ENCODE results near the gene KLHL3.

The KLHL3 gene

DNA sequence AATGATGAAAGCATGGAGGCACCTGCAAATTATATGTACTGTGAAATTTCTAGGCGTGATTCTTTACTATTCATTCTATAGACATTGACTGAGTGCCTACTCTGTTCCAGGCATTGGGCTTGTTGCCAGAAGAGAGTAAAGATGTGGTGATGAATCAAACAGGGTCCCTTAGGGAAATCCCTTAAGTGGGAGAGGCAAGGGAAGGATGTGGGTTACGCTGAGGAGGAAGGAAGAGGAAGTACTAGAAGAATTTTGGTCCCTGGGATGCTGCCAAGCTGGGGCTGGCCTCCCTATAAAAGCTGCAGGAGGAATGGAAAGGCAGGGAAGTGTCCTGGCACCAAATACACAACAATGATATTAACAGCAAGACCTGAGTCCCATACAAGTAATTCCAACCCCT lies 160.0 kb downstream of the KLHL3 start:
- no peak for DNase-seq (ENCODE audit: low spot score)

DNA sequence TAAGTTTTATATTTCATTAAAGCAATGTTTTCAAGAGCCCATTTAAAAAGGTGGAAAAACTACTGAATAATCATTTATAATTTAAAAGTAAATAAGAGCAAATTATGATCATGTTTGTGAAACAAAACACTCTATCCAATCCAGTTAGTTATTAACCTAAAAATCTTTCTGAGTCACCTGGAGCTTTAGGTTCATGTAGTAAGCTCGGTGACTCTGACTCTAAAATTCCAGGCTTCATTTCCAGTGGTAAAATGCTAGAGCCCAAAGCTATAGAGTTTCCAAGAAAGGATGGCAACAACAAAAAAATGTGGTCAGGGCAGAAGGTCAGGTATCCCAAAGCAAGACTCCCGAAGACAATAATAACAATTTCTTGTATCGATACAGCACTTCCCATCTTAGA lies 160.7 kb downstream of the KLHL3 start:
- DNase-seq (ENCODE audit: low spot score), result no peak

DNA sequence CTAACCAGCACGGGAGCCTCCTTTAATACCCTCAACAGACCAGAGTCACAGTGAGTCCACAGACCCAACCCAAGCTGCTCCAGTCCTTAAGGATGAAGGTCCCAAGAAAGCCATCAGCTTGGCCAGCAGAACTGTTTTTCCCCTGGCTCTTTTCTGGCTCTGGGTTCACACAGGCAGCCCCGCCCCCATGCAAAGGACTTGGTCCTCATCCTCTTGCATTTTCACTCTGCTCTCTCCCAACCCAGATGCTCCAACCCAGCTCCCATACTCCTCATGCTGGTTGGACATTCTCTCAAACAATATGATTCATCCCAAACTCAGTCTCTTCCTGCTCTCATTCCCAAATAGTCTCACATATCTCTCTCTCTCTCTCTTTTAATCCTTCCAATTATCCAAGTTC lies 162.5 kb downstream of the KLHL3 start:
- DNase-seq (ENCODE audit: low spot score), result no peak

DNA sequence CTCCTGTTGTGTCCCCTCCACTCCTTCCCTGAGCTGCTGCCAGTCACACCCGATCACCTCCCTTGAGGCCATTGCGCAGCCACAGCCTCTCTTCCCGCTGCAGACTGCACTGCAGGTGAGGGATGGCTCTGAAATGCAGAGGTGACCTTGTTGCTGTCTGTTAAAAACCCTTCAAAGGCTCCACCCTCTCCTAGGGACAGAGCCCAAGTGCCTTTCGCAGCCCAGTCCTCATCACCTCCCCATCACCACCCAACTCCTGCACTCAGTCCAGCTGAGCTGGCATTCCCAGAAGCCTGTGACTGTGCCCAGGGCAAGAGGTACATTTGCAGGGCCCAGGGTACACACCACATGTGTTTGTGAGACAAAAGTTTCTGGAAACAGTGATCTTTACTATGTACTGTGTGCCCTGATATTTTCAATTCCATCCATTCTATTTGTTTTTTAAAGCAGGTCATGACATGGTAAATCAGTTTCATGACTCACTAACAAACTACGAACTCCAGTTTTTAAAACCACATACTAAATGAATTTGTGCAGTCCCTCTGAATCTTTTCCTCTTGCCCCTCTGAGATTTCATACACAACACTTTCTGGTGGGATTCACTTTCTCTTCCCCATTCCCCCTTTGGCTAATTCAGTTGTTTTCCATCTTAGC lies 163.7 kb downstream of the KLHL3 start:
- no peak for DNase-seq (ENCODE audit: low spot score)

DNA sequence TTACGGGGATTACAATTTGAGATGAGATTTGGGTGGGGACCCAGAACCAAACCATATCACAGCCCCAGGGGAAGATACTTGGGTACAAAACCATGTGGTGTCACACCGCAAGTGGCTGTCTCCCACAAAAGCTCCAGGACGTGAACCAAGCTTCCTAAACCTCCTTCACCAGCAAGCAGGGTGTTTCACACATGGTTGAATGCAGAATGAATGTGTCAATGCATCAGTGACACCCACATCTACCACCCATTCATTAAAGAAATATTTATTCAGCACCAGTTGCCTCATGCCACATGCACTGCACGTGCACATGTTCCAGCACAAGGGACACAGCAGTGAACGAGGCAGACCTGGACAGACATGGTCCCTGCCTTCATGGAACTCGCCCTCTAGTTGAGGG lies 165.8 kb downstream of the KLHL3 start:
- no peak for DNase-seq (ENCODE audit: low spot score)
